Measurements from ENCODE around the gene ANKRD40CL.
"Not testable (repeated sequence)": the region's sequence is repeated elsewhere in the genome, so short reads cannot be mapped to it uniquely, and the experiment has no call there.

The ANKRD40CL gene

GRCh38 chr17:50767446-50767845 is at the start of gene ANKRD40CL:
Gene ANKRD40CL, minus strand, starts transcription at chr17:50767518. Its CDS starts 605 bp downstream, at chr17:50766913.
- FAIRE-seq: no peak

- FAIRE-seq: no peak
Measured at GRCh38 chr17:50816271-50816670, 49.0 kb upstream of the ANKRD40CL start.

- no peak for FAIRE-seq
Measured at GRCh38 chr17:50815400-50815799, 48.1 kb upstream of the ANKRD40CL start.

- no peak for FAIRE-seq
Measured at GRCh38 chr17:50813583-50813982, 46.3 kb upstream of the ANKRD40CL start.

- FAIRE-seq: no peak
Measured at GRCh38 chr17:50808888-50809287, 41.6 kb upstream of the ANKRD40CL start.

GRCh38 chr17:50808413-50808812 is 41.1 kb upstream of the ANKRD40CL start:
- FAIRE-seq: no peak

- no peak for FAIRE-seq
Measured at GRCh38 chr17:50807675-50808074, 40.4 kb upstream of the ANKRD40CL start.

- no peak for FAIRE-seq
Measured at GRCh38 chr17:50807009-50807408, 39.7 kb upstream of the ANKRD40CL start.

- no peak for FAIRE-seq
Measured at GRCh38 chr17:50806141-50806643, 38.9 kb upstream of the ANKRD40CL start.

- no peak for FAIRE-seq
Measured at GRCh38 chr17:50805486-50805885, 38.2 kb upstream of the ANKRD40CL start.

- FAIRE-seq: not testable (repeated sequence)
Measured at GRCh38 chr17:50804749-50805475, 37.6 kb upstream of the ANKRD40CL start.

- FAIRE-seq: no peak
Measured at GRCh38 chr17:50803676-50804075, 36.4 kb upstream of the ANKRD40CL start.

- no peak for FAIRE-seq
Measured at GRCh38 chr17:50802609-50803571, 35.6 kb upstream of the ANKRD40CL start.

- no peak for FAIRE-seq
Measured at GRCh38 chr17:50800196-50800700, 32.9 kb upstream of the ANKRD40CL start.

- no peak for FAIRE-seq
Measured at GRCh38 chr17:50799582-50799981, 32.3 kb upstream of the ANKRD40CL start.

- no peak for FAIRE-seq
Measured at GRCh38 chr17:50798424-50799288, 31.3 kb upstream of the ANKRD40CL start.

GRCh38 chr17:50797135-50797810 is 30.0 kb upstream of the ANKRD40CL start:
- FAIRE-seq: no peak

- FAIRE-seq: no peak
Measured at GRCh38 chr17:50794361-50794760, 27.0 kb upstream of the ANKRD40CL start.

GRCh38 chr17:50793007-50793406 is 25.7 kb upstream of the ANKRD40CL start:
- no peak for FAIRE-seq

- FAIRE-seq: no peak
Measured at GRCh38 chr17:50792132-50792531, 24.8 kb upstream of the ANKRD40CL start.

GRCh38 chr17:50790618-50791017 is 23.3 kb upstream of the ANKRD40CL start:
- FAIRE-seq: no peak

- no peak for FAIRE-seq
Measured at GRCh38 chr17:50787106-50787505, 19.8 kb upstream of the ANKRD40CL start.
